ENCODE data around the gene BTC.
A peak's percentile ranks its signal among the peaks of the same experiment; 100 is the strongest.

Gene BTC

DNA sequence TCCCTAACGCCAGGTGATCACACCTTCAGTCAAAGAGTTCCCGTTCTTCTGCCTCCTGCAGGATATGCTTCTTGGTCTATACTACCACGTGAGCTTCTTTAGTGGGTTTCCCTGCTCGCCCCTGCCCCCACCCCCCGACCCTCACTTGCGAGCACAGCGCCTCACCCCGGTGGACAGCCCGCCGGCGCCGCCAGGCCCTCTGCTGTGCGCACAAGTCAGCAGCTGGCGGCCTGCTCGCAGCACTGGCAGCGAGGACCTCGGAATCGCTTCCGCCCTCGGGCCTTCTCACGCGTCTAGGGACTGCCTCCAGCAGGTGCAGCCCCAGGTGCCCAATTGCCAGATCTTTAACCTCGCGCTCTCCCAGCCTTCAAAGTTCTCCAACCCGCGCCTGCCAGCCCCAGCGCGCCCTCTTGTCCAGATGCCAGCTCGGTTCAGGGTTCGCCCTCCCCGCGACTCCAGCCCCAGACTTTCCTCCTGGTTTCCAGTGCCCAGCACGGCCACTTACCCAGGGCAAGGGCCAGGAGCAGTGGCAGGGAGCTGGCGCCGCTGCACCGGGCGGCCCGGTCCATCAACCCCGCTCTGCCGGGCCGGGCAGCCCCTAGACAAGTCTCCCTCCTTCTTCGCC lies 454 bp downstream of the BTC start:
- peaks cover 11% of the 10 kb centered on the region for H3K4me1 Mint-ChIP-seq
- TF ChIP-seq, protein P1, sequence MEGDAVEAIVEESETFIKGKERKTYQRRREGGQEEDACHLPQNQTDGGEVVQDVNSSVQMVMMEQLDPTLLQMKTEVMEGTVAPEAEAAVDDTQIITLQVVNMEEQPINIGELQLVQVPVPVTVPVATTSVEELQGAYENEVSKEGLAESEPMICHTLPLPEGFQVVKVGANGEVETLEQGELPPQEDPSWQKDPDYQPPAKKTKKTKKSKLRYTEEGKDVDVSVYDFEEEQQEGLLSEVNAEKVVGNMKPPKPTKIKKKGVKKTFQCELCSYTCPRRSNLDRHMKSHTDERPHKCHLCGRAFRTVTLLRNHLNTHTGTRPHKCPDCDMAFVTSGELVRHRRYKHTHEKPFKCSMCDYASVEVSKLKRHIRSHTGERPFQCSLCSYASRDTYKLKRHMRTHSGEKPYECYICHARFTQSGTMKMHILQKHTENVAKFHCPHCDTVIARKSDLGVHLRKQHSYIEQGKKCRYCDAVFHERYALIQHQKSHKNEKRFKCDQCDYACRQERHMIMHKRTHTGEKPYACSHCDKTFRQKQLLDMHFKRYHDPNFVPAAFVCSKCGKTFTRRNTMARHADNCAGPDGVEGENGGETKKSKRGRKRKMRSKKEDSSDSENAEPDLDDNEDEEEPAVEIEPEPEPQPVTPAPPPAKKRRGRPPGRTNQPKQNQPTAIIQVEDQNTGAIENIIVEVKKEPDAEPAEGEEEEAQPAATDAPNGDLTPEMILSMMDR (IDR thresholded peaks at IDR 0.05; ENCODE audit: unreplicated experiment in 3 of 3) = peak; percentile 38 to 54 (median 47)
- H3K27ac Mint-ChIP-seq = peak overlapping the region; percentile 66 to 93 (median 66)
- H3K4me3 Mint-ChIP-seq = peak overlapping the region; percentile 87 to 89 (median 88)
- no peaks in the 10 kb centered on the region for H3K9me3 Mint-ChIP-seq
- peaks cover 61% of the 10 kb centered on the region for H3K27me3 Mint-ChIP-seq (ENCODE audit: low read depth)
- H3K36me3 Mint-ChIP-seq (ENCODE audit: low read depth) = no peaks in the 10 kb centered on the region

DNA sequence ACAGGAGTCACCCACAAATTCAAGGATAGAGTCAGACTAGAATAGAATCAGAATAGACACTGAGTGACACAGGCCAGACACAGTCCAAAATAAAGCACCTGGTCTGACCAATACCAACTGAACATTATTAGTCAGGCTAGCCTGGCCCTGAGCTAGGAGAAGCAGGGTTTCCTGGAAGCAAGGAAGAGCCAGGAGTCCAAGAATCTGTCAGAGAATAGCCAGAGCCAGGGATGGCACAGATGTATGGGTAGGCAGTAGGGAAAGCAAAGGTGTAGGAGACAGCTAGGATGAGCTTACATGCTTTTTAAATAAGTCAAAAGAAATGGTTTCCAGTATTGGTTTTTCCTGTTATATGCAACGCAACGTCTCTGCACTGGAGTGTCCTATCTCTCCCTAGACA lies 3.7 kb downstream of the BTC start:
- no peak overlapping the region for H3K27ac Mint-ChIP-seq
- H3K4me3 Mint-ChIP-seq = no peak overlapping the region
- peaks cover 11% of the 10 kb centered on the region for H3K4me1 Mint-ChIP-seq
- H3K27me3 Mint-ChIP-seq (ENCODE audit: low read depth) = peaks cover 49% of the 10 kb centered on the region
- H3K36me3 Mint-ChIP-seq (ENCODE audit: low read depth) = no peaks in the 10 kb centered on the region
- H3K9me3 Mint-ChIP-seq = no peaks in the 10 kb centered on the region
- TF ChIP-seq, protein P1 (IDR thresholded peaks at IDR 0.05; ENCODE audit: unreplicated experiment in 3 of 3) = no peak

GRCh38 chr4:74789518-74789917 lies 4.8 kb downstream of the BTC start:
- H3K27me3 Mint-ChIP-seq (ENCODE audit: low read depth) = peaks cover 38% of the 10 kb centered on the region
- no peak overlapping the region for H3K4me3 Mint-ChIP-seq
- H3K4me1 Mint-ChIP-seq = peaks cover 11% of the 10 kb centered on the region
- peaks cover 3% of the 10 kb centered on the region for H3K9me3 Mint-ChIP-seq
- TF ChIP-seq, protein P1 (IDR thresholded peaks at IDR 0.05; ENCODE audit: unreplicated experiment in 3 of 3) = no peak
- H3K27ac Mint-ChIP-seq = no peak overlapping the region
- H3K36me3 Mint-ChIP-seq (ENCODE audit: low read depth) = no peaks in the 10 kb centered on the region

GRCh38 chr4:74777531-74777930 lies 16.8 kb downstream of the BTC start:
- no peak overlapping the region for H3K27ac Mint-ChIP-seq
- no peaks in the 10 kb centered on the region for H3K4me1 Mint-ChIP-seq
- no peaks in the 10 kb centered on the region for H3K36me3 Mint-ChIP-seq (ENCODE audit: low read depth)
- TF ChIP-seq, protein P1 (IDR thresholded peaks at IDR 0.05; ENCODE audit: unreplicated experiment in 3 of 3) = no peak
- no peaks in the 10 kb centered on the region for H3K27me3 Mint-ChIP-seq (ENCODE audit: low read depth)
- peaks cover 3% of the 10 kb centered on the region for H3K9me3 Mint-ChIP-seq
- H3K4me3 Mint-ChIP-seq = no peak overlapping the region

DNA sequence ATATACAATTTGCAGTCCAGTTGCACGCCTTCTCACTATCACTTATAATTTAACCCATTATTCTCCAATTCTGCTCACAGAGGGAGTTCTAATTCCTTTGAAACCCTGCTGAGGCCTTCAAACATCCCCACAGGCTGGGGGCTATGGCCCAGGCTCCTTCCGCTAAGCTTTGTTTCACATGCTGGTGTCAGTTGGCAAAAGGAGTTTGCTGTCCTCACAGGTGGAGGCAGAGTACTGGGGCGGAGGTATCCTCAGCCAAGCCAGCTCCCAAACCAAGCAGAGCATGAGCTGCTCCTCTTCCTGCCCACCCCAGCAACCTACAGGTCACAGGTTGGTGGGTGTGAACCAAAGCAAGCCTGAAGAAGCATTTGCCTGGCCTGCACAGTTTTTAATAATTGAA lies 21.5 kb downstream of the BTC start:
- H3K4me1 Mint-ChIP-seq = no peaks in the 10 kb centered on the region
- no peak overlapping the region for H3K27ac Mint-ChIP-seq

More for the DNA sequence above, 21.5 kb downstream of the BTC start:
- Mint-ChIP-seq H3K9me3 (no peaks in the 10 kb centered on the region), H3K27me3 (ENCODE audit: low read depth) (no peaks in the 10 kb centered on the region), H3K36me3 (ENCODE audit: low read depth) (no peaks in the 10 kb centered on the region), H3K4me3 (no peak overlapping the region)
- TF ChIP-seq, protein P1 (IDR thresholded peaks at IDR 0.05; ENCODE audit: unreplicated experiment in 3 of 3) = no peak

All from nephron (organoid).